Neural cell (in vitro differentiated cells): ENCODE measurements around the gene TSPAN16. TPM values are rescaled to one million over a fixed set of nuclear protein-coding genes. Genes with fewer than 3 reads are reported as not detected.
"Not testable (repeated sequence)": the region's sequence is repeated elsewhere in the genome, so short reads cannot be mapped to it uniquely, and the experiment has no call there.

Experiments
- H2AFZ ChIP-seq: fragments of 200-600, 300-800 bp; sonication (generic), shearing (Covaris generic); 2 replicates; pipeline ENCODE4 v1.6.0; 2014; ENCODE audit warnings: low read depth, mild to moderate bottlenecking, antibody characterized with exemption, low read length, moderate library complexity
- H3F3A ChIP-seq: fragments of 200-600 bp; shearing (Covaris generic); 2 replicates; pipeline ENCODE4 v1.6.1; 2016; ENCODE audit warnings: mild to moderate bottlenecking, moderate library complexity, mixed read lengths, antibody characterized with exemption, low read length; ENCODE audit not compliant: insufficient read depth, poor library complexity, severe bottlenecking
- H3K27ac ChIP-seq: fragments of 200-600, 300-800 bp; sonication (generic), shearing (Covaris generic); 2 replicates; pipeline ENCODE4 v1.5.1; 2014; ENCODE audit warnings: mild to moderate bottlenecking, low read length, moderate library complexity
- H3K27me3 ChIP-seq: fragments of 300-800, 200-600 bp; sonication (generic), shearing (Covaris generic); 2 replicates; pipeline ENCODE4 v1.6.0; 2014; ENCODE audit warnings: mild to moderate bottlenecking, low read depth, low read length, moderate library complexity; ENCODE audit not compliant: insufficient read depth
- H3K36me3 ChIP-seq: fragments of 300-800, 200-600 bp; sonication (generic), shearing (Covaris generic); 2 replicates; pipeline ENCODE4 v1.5.1; 2014; ENCODE audit warnings: mild to moderate bottlenecking, antibody characterized with exemption, low read length, moderate library complexity; ENCODE audit not compliant: insufficient read depth
- H3K4me2 ChIP-seq: fragments of 300-800, 200-600 bp; sonication (generic), shearing (Covaris generic); 2 replicates; pipeline ENCODE4 v1.6.0; 2014; ENCODE audit warnings: mild to moderate bottlenecking, low read length
- H3K4me3 ChIP-seq: fragments of 300-800, 200-600 bp; sonication (generic), shearing (Covaris generic); 2 replicates; pipeline ENCODE4 v1.5.1; 2014; ENCODE audit warnings: mild to moderate bottlenecking, low read length, moderate library complexity
- H3K79me2 ChIP-seq: fragments of 200-600 bp; shearing (Covaris generic); replicated peaks from 2 replicates; pipeline ENCODE4 v1.6.0; 2014; ENCODE audit warnings: mild to moderate bottlenecking, low read length, moderate library complexity; ENCODE audit not compliant: insufficient read depth
- H3K9ac ChIP-seq: fragments of 300-800, 200-600 bp; sonication (generic), shearing (Covaris generic); 2 replicates; pipeline ENCODE4 v1.6.1; 2016; ENCODE audit warnings: mild to moderate bottlenecking, low read length, mixed read lengths
- H3K9me2 ChIP-seq: fragments of 200-600 bp; shearing (Covaris generic); 2 replicates; pipeline ENCODE4 v1.6.1; 2016; ENCODE audit warnings: mild to moderate bottlenecking, low read length, mixed read lengths; ENCODE audit not compliant: insufficient read depth
- H3K9me3 ChIP-seq: fragments of 200-600, 300-800 bp; sonication (generic), shearing (Covaris generic); 2 replicates; pipeline ENCODE4 v1.6.1; 2016; ENCODE audit warnings: mild to moderate bottlenecking, mixed run types, low read length, moderate library complexity, mixed read lengths
- H4K20me1 ChIP-seq: fragments of 200-600 bp; shearing (Covaris generic); 2 replicates; pipeline ENCODE4 v1.6.1; 2016; ENCODE audit warnings: mild to moderate bottlenecking, mixed run types; ENCODE audit not compliant: insufficient read depth
- EP300 ChIP-seq: fragments of 450-650 bp; conservative IDR thresholded peaks from 2 replicates; pipeline ENCODE4 v1.6.1; 2014; ENCODE audit warnings: antibody characterized with exemption, mild to moderate bottlenecking, moderate library complexity; ENCODE audit not compliant: poor library complexity, severe bottlenecking
- EZH2 ChIP-seq: fragments of 200-600, 300-800 bp; shearing (Covaris generic), sonication (generic); IDR thresholded peaks from 2 replicates; pipeline ENCODE4 v1.6.1; 2014; ENCODE audit warnings: antibody characterized with exemption, low read length, borderline replicate concordance, mild to moderate bottlenecking; ENCODE audit not compliant: insufficient read depth, poor library complexity, severe bottlenecking
- MXI1 ChIP-seq: fragments of 450-650 bp; conservative IDR thresholded peaks from 2 replicates; pipeline ENCODE4 v1.6.1; 2014; ENCODE audit warnings: antibody characterized with exemption, mild to moderate bottlenecking; ENCODE audit not compliant: poor library complexity, severe bottlenecking
- POLR2AphosphoS5 ChIP-seq: IDR thresholded peaks from 2 replicates; pipeline ENCODE4 v1.6.1; 2012
- RAD21 ChIP-seq: fragments of 450-650 bp; conservative IDR thresholded peaks from 2 replicates; pipeline ENCODE4 v1.6.1; 2014; ENCODE audit warnings: antibody characterized with exemption, mild to moderate bottlenecking, moderate library complexity
- SMC3 ChIP-seq: fragments of 450-650 bp; conservative IDR thresholded peaks from 2 replicates; pipeline ENCODE4 v1.6.1; 2014; ENCODE audit warnings: antibody characterized with exemption, mild to moderate bottlenecking, moderate library complexity; ENCODE audit not compliant: poor library complexity
- TAF1 ChIP-seq: IDR thresholded peaks from 2 replicates; pipeline ENCODE4 v1.6.1; 2012; ENCODE audit warnings: low read depth
- polyA plus RNA-seq: library from polyadenylated mRNA; depleted of rRNA; stranded (reverse); fragments of >200 nt; gene quantifications from 2 replicates; pipeline ENCODE4 v1.2.3, GENCODE V29; 2014
- TF ChIP-seq, protein P1 (sequence below): IDR thresholded peaks from 2 replicates; pipeline ENCODE4 v1.6.1; 2012; ENCODE audit warnings: borderline replicate concordance
- TF ChIP-seq, protein P2 (sequence below): fragments of 450-650 bp; IDR thresholded peaks from 2 replicates; pipeline ENCODE4 v1.5.1; 2014; ENCODE audit warnings: antibody characterized with exemption, mild to moderate bottlenecking, moderate library complexity; ENCODE audit not compliant: poor library complexity, severe bottlenecking

The TSPAN16 gene
- polyA plus RNA-seq, 1 donor from 2014 or later, result not detected

DNA sequence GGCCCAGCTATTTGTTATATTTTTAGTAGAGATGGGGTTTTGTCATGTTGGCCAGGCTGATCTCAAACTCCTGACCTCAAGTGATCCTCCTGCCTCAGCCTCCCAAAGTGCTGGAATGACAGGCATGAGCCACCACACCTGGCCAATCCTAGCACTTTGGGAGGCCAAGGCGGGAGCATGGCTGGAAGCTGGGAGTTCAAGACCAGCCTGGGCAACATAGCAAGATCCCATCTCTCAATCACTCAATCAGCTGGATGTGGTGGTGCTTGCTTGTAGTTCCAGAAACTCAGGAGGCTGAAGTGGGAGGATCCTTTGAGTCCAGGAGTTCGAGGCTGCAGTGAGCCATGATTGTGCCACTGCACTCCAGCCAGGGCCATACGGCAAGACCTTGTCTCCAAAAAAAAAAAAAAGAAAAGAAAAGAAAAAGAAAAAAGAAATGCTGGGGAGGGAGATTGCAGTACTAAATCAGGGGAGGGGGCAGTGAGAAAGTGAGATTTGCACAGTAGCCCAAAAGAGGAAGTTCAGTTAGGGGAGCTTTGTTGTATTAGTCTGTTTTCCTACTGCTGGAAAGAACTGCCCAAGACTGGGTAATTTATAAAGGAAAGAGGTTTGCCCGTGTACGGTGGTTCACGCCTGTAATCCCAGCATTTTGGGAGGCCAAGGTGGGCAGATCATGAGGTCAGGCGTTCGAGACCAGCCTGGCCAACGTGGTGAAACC, 24.5 kb downstream of the TSPAN16 start:
- H3K9ac ChIP-seq, H3K4me3 ChIP-seq, H3K27ac ChIP-seq, H3K36me3 ChIP-seq, H3K4me2 ChIP-seq, H3K9me2 ChIP-seq, H3K9me3 ChIP-seq, H2AFZ ChIP-seq, H3K79me2 ChIP-seq, H3F3A ChIP-seq, H3K27me3 ChIP-seq, H4K20me1 ChIP-seq: not testable (repeated sequence)

DNA sequence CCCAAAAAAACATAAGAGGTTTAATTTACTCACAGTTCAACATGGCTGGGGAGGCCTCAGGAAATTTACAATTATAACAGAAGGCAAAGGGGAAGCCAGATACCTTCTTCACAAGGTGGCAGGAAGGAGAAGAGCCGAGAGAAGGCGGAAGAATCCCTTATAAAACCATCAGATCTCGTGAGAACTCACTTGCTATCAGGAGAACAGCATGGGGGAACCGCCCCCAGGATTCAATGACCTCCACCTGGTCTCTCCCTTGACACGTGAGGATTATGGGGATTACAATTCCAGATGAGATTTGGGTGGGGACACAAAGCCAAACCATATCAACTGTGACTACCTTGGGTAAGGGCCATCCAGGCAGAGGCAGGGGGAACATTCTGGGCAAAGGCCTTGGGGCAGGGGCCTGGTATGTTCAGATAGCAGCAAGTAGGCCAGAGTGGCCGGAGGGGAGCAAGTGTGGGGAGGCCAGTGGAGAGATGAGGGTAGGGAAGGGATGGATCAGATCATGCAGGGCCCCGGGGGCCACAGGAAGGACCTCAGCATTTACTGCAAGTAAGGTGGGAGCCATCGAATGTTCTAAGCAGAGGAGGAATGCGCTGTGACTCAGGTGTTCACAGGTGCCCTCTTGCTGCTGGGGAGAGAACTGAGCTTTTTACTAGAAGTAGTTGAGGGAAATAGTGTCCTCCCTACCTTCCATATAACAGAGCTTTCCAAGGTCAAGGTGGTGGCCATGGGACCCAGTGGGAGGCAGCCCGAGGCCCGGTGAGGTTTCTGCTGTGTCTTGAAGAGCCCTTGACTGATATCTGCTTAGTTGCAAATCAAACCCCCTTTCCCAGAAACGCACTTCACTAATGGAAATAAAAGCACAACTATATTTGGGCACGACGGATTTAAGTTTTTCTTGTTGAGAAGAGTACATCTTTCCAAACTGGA, 25.5 kb downstream of the TSPAN16 start:
- Histone ChIP-seq H3F3A (no peaks in the 10 kb centered on the region), H3K9me3 (no peaks in the 10 kb centered on the region), H4K20me1 (no peaks in the 10 kb centered on the region), H3K27ac (no peak overlapping the region), H3K9ac (no peak overlapping the region), H3K9me2 (no peaks in the 10 kb centered on the region), H3K36me3 (no peaks in the 10 kb centered on the region), H3K4me2 (no peak overlapping the region), H3K79me2 (no peaks in the 10 kb centered on the region), H3K27me3 (no peaks in the 10 kb centered on the region), H3K4me3 (no peak overlapping the region), H2AFZ (no peak overlapping the region)
- TF ChIP-seq TAF1 (no peak), EZH2 (no peak), POLR2AphosphoS5 (no peak), MXI1 (no peak), EP300 (no peak), SMC3 (no peak), RAD21 (no peak)
- TF ChIP-seq, protein P1, sequence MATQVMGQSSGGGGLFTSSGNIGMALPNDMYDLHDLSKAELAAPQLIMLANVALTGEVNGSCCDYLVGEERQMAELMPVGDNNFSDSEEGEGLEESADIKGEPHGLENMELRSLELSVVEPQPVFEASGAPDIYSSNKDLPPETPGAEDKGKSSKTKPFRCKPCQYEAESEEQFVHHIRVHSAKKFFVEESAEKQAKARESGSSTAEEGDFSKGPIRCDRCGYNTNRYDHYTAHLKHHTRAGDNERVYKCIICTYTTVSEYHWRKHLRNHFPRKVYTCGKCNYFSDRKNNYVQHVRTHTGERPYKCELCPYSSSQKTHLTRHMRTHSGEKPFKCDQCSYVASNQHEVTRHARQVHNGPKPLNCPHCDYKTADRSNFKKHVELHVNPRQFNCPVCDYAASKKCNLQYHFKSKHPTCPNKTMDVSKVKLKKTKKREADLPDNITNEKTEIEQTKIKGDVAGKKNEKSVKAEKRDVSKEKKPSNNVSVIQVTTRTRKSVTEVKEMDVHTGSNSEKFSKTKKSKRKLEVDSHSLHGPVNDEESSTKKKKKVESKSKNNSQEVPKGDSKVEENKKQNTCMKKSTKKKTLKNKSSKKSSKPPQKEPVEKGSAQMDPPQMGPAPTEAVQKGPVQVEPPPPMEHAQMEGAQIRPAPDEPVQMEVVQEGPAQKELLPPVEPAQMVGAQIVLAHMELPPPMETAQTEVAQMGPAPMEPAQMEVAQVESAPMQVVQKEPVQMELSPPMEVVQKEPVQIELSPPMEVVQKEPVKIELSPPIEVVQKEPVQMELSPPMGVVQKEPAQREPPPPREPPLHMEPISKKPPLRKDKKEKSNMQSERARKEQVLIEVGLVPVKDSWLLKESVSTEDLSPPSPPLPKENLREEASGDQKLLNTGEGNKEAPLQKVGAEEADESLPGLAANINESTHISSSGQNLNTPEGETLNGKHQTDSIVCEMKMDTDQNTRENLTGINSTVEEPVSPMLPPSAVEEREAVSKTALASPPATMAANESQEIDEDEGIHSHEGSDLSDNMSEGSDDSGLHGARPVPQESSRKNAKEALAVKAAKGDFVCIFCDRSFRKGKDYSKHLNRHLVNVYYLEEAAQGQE, result no peak
- TF ChIP-seq, protein P2, sequence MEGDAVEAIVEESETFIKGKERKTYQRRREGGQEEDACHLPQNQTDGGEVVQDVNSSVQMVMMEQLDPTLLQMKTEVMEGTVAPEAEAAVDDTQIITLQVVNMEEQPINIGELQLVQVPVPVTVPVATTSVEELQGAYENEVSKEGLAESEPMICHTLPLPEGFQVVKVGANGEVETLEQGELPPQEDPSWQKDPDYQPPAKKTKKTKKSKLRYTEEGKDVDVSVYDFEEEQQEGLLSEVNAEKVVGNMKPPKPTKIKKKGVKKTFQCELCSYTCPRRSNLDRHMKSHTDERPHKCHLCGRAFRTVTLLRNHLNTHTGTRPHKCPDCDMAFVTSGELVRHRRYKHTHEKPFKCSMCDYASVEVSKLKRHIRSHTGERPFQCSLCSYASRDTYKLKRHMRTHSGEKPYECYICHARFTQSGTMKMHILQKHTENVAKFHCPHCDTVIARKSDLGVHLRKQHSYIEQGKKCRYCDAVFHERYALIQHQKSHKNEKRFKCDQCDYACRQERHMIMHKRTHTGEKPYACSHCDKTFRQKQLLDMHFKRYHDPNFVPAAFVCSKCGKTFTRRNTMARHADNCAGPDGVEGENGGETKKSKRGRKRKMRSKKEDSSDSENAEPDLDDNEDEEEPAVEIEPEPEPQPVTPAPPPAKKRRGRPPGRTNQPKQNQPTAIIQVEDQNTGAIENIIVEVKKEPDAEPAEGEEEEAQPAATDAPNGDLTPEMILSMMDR, result no peak
